HCT116 (cell line): ENCODE results near the gene ERFE. TPM values are rescaled to one million over a fixed set of nuclear protein-coding genes. Genes with fewer than 3 reads are reported as not detected.

Experiments
- ATAC-seq: fragments of 200-7000 bp; cut with Tn5 transposase; 2 replicates; pipeline ENCODE4 v1.9.1; 2020; ENCODE audit warnings: mild to moderate bottlenecking, moderate library complexity
- BruUV-seq: library from RNA; stranded (reverse); fragments of 400-500 nt; replicated peaks from 2 replicates; lab custom pipeline; 2021; lab: Mats Ljungman, UMichigan
- CTCF ChIA-PET: fragments of 300-600 bp; sonication (Branson Sonifier 250); formaldehyde crosslinking; loops from one replicate; lab custom pipeline; 2021; ENCODE audit warnings: antibody characterized with exemption; lab: Charles Lee
- POLR2A ChIA-PET: fragments of 300-600, 350-600 bp; sonication (Branson Sonifier 250); formaldehyde crosslinking; loops from one replicate; lab custom pipeline; 2021; ENCODE audit warnings: antibody characterized with exemption; lab: Charles Lee
- RAD21 ChIA-PET, 2 experiments: fragments of 300-600 bp; sonication (Branson Sonifier 250); formaldehyde crosslinking; loops; one replicate each; lab custom pipeline; 2023; ENCODE audit warnings: low total read pairs in 2 of 2; ENCODE audit not compliant: uncharacterized antibody in 2 of 2, unreplicated experiment in 2 of 2, low non-redundant PET in 1 of 2; lab: Charles Lee
- DNase-seq: peaks from one replicate; pipeline ENCODE4 v3.0.0-alpha.2; 2010; ENCODE audit warnings: low read depth, low spot score
- H2AFZ ChIP-seq: fragments of 200-600 bp; shearing (Covaris generic), sonication (generic); 2 replicates; pipeline ENCODE4 v1.6.1; 2017; ENCODE audit warnings: low read depth, mixed run types, mixed read lengths, antibody characterized with exemption, low read length; ENCODE audit not compliant: poor library complexity, severe bottlenecking
- H3K27ac ChIP-seq: 2 replicates; pipeline ENCODE4 v1.5.1; 2012; ENCODE audit warnings: low read depth, low read length
- H3K27me3 ChIP-seq: fragments of 200-600 bp; sonication (generic); 2 replicates; pipeline ENCODE4 v1.6.1; 2016; ENCODE audit warnings: mixed run types, low read length, mixed read lengths; ENCODE audit not compliant: insufficient read depth
- H3K36me3 ChIP-seq, 2 experiments: fragments of 200-500 bp in 1 of 2; fragments of 200-600 bp in 1 of 2; sonication (Bioruptor generic) in 1 of 2; sonication (generic) in 1 of 2; 2 replicates each; pipeline versions ENCODE4 v1.5.1 to v1.6.1; 2014 to 2016; ENCODE audit warnings: low read length in 2 of 2, inconsistent platforms in 1 of 2, mixed read lengths in 1 of 2, mixed run types in 1 of 2; ENCODE audit not compliant: insufficient read depth in 2 of 2, control insufficient read depth in 1 of 2
- H3K4me1 ChIP-seq, 2 experiments: fragments of 200-600 bp in 1 of 2; sonication (generic) in 1 of 2; 2 replicates each; pipeline versions ENCODE4 v1.5.1 to v1.6.1; 2012 to 2017; ENCODE audit warnings: low read length in 2 of 2, inconsistent platforms in 1 of 2, mild to moderate bottlenecking in 1 of 2, mixed read lengths in 1 of 2, mixed run types in 1 of 2, moderate library complexity in 1 of 2; ENCODE audit not compliant: insufficient read depth in 2 of 2, control insufficient read depth in 1 of 2
- H3K4me2 ChIP-seq: fragments of 200-600 bp; sonication (generic); 2 replicates; pipeline ENCODE4 v1.6.1; 2017; ENCODE audit warnings: mixed run types, low read length, mixed read lengths
- H3K4me3 ChIP-seq, 2 experiments: fragments of 200-600 bp in 1 of 2; sonication (generic) in 1 of 2; replicated peaks in 1 of 2; 2 replicates each; pipeline ENCODE4 v1.5.1; 2011 to 2016; ENCODE audit warnings: low read length in 2 of 2, control low read depth in 1 of 2, low read depth in 1 of 2, mild to moderate bottlenecking in 1 of 2, mixed read lengths in 1 of 2, mixed run types in 1 of 2
- H3K79me2 ChIP-seq: fragments of 200-600 bp; sonication (generic); 2 replicates; pipeline ENCODE4 v1.6.1; 2017; ENCODE audit warnings: mild to moderate bottlenecking, mixed run types, low read length, moderate library complexity, mixed read lengths; ENCODE audit not compliant: insufficient read depth
- H3K9ac ChIP-seq: fragments of 200-600 bp; sonication (generic); 2 replicates; pipeline ENCODE4 v1.6.1; 2016; ENCODE audit warnings: low read length, mixed read lengths
- H3K9me2 ChIP-seq: fragments of 200-600 bp; sonication (generic), shearing (Covaris generic); 2 replicates; pipeline ENCODE4 v1.6.1; 2017; ENCODE audit warnings: mixed run types, mild to moderate bottlenecking, moderate library complexity; ENCODE audit not compliant: insufficient read depth
- H3K9me3 ChIP-seq, 2 experiments: fragments of 200-500 bp in 1 of 2; fragments of 200-600 bp in 1 of 2; sonication (Bioruptor generic) in 1 of 2; sonication (generic) in 1 of 2; 2 replicates each; pipeline ENCODE4 v1.6.1; 2014 to 2017; ENCODE audit warnings: low read length in 2 of 2, mixed read lengths in 2 of 2, inconsistent platforms in 1 of 2, low read depth in 1 of 2, mild to moderate bottlenecking in 1 of 2, mixed run types in 1 of 2, moderate library complexity in 1 of 2; ENCODE audit not compliant: control insufficient read depth in 1 of 2, insufficient read depth in 1 of 2
- H4K20me1 ChIP-seq: fragments of 200-600 bp; sonication (generic), shearing (Covaris generic); 2 replicates; pipeline ENCODE4 v1.6.1; 2017; ENCODE audit warnings: mixed run types, mild to moderate bottlenecking, moderate library complexity; ENCODE audit not compliant: insufficient read depth
- EGR1 ChIP-seq: IDR thresholded peaks from 2 replicates; pipeline ENCODE4 v1.6.1; 2012; ENCODE audit warnings: low read depth
- EZH2phosphoT487 ChIP-seq: fragments of 200-600 bp; IDR thresholded peaks from 2 replicates; pipeline ENCODE4 v1.6.1; 2018; ENCODE audit warnings: antibody characterized with exemption, borderline replicate concordance
- POLR2A ChIP-seq: IDR thresholded peaks from 2 replicates; pipeline ENCODE4 v1.7.0; 2011; ENCODE audit warnings: borderline replicate concordance; ENCODE audit not compliant: insufficient read depth, insufficient read length; ENCODE audit errors: extremely low read depth
- POLR2AphosphoS5 ChIP-seq: IDR thresholded peaks from 2 replicates; pipeline ENCODE4 v1.6.1; 2011; ENCODE audit warnings: mild to moderate bottlenecking, low read depth, low read length, moderate library complexity
- RAD21 ChIP-seq: IDR thresholded peaks from 2 replicates; pipeline ENCODE4 v1.6.1; 2012; ENCODE audit warnings: low read depth, mild to moderate bottlenecking
- SRF ChIP-seq: IDR thresholded peaks from 2 replicates; pipeline ENCODE4 v1.6.1; 2012; ENCODE audit warnings: low read depth
- ZFX ChIP-seq: fragments of 450-650 bp; IDR thresholded peaks from 2 replicates; pipeline ENCODE4 v1.6.1; 2017
- intact Hi-C: fragments of 100-400 bp; cut with micrococcal nuclease; formaldehyde crosslinking; loops from 2 replicates; pipeline ENCODE4 v1.10.0; 2022
- total RNA-seq: library from RNA; stranded (reverse); gene quantifications from one replicate; pipeline ENCODE4 v1.2.1, GENCODE V29; 2021; ENCODE audit not compliant: unreplicated experiment
- TF ChIP-seq, protein P1 (sequence below): IDR thresholded peaks from 2 replicates; pipeline ENCODE4 v1.6.1; 2012; ENCODE audit warnings: low read depth
- TF ChIP-seq, protein P2 (sequence below): IDR thresholded peaks from 2 replicates; pipeline ENCODE4 v1.6.1; 2012
- TF ChIP-seq, protein P3 (sequence below), 3 experiments: fragments of 200-600 bp in 1 of 3; sonication (generic) in 1 of 3; IDR thresholded peaks in 2 of 3; conservative IDR thresholded peaks in 1 of 3; 2 replicates each; pipeline ENCODE4 v1.5.1; 2012 to 2017; ENCODE audit warnings: low read depth in 2 of 3, low read length in 2 of 3, antibody characterized with exemption in 1 of 3, borderline replicate concordance in 1 of 3, control low read depth in 1 of 3, mild to moderate bottlenecking in 1 of 3, mixed read lengths in 1 of 3, mixed run types in 1 of 3, moderate library complexity in 1 of 3; ENCODE audit not compliant: insufficient read depth in 1 of 3
- TF ChIP-seq, protein P4 (sequence below): IDR thresholded peaks from 2 replicates; pipeline ENCODE4 v1.6.1; 2012

The ERFE gene
- total RNA-seq, 1 experiment from 2014 or later: 17.3 TPM

DNA sequence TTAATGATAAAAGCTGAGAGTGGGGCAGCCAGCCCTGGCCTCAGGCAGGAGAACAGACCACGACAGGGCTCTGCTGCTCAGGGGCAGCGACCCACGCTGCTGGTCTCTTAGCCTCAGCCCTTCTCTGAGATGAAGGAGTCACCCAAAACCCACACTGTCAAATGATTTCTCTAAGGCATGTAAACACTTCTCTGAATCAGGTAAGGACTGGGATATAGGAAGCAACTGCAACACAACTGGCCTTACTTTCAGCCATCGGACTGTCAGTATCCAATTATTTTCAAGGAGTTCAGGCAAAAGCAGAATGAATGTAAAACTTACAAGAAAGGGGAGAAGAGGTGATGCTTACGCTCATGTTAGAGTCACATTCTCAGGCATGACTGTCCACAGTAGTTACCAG, 21.8 kb downstream of the ERFE start:
- Histone ChIP-seq H3K79me2 (no peaks in the 10 kb centered on the region), H3K9me2 (no peaks in the 10 kb centered on the region), H3K36me3 (peaks cover 54 to 73% of the 10 kb centered on the region in 2 experiments), H4K20me1 (no peaks in the 10 kb centered on the region; the same call in 1 of the 2 replicates), H3K4me1 (no peaks in the 10 kb centered on the region), H3K4me2 (no peak overlapping the region), H3K9me3 (no peaks in the 10 kb centered on the region), H3K27me3 (no peaks in the 10 kb centered on the region), H2AFZ (no peak overlapping the region), H3K27ac (no peak overlapping the region), H3K4me3 (no peak overlapping the region), H3K9ac (no peak overlapping the region)
- DNase-seq: no peak
- ATAC-seq: no peak
- TF ChIP-seq EZH2phosphoT487 (no peak), EGR1 (no peak), RAD21 (no peak), SRF (no peak), POLR2AphosphoS5 (no peak), POLR2A (no peak), ZFX (no peak)
- TF ChIP-seq, protein P1, sequence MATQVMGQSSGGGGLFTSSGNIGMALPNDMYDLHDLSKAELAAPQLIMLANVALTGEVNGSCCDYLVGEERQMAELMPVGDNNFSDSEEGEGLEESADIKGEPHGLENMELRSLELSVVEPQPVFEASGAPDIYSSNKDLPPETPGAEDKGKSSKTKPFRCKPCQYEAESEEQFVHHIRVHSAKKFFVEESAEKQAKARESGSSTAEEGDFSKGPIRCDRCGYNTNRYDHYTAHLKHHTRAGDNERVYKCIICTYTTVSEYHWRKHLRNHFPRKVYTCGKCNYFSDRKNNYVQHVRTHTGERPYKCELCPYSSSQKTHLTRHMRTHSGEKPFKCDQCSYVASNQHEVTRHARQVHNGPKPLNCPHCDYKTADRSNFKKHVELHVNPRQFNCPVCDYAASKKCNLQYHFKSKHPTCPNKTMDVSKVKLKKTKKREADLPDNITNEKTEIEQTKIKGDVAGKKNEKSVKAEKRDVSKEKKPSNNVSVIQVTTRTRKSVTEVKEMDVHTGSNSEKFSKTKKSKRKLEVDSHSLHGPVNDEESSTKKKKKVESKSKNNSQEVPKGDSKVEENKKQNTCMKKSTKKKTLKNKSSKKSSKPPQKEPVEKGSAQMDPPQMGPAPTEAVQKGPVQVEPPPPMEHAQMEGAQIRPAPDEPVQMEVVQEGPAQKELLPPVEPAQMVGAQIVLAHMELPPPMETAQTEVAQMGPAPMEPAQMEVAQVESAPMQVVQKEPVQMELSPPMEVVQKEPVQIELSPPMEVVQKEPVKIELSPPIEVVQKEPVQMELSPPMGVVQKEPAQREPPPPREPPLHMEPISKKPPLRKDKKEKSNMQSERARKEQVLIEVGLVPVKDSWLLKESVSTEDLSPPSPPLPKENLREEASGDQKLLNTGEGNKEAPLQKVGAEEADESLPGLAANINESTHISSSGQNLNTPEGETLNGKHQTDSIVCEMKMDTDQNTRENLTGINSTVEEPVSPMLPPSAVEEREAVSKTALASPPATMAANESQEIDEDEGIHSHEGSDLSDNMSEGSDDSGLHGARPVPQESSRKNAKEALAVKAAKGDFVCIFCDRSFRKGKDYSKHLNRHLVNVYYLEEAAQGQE: no peak
- TF ChIP-seq, protein P2, sequence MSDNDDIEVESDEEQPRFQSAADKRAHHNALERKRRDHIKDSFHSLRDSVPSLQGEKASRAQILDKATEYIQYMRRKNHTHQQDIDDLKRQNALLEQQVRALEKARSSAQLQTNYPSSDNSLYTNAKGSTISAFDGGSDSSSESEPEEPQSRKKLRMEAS: no peak
- TF ChIP-seq, protein P3, sequence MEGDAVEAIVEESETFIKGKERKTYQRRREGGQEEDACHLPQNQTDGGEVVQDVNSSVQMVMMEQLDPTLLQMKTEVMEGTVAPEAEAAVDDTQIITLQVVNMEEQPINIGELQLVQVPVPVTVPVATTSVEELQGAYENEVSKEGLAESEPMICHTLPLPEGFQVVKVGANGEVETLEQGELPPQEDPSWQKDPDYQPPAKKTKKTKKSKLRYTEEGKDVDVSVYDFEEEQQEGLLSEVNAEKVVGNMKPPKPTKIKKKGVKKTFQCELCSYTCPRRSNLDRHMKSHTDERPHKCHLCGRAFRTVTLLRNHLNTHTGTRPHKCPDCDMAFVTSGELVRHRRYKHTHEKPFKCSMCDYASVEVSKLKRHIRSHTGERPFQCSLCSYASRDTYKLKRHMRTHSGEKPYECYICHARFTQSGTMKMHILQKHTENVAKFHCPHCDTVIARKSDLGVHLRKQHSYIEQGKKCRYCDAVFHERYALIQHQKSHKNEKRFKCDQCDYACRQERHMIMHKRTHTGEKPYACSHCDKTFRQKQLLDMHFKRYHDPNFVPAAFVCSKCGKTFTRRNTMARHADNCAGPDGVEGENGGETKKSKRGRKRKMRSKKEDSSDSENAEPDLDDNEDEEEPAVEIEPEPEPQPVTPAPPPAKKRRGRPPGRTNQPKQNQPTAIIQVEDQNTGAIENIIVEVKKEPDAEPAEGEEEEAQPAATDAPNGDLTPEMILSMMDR (IDR thresholded peaks at IDR 0.05 in 2 of 3, conservative IDR thresholded peaks at IDR 0.05 in 1 of 3; ENCODE audit: borderline replicate concordance in 1 of 3, insufficient read depth in 1 of 3, low read depth in 2 of 3, low read length in 2 of 3): no peak
- TF ChIP-seq, protein P4, sequence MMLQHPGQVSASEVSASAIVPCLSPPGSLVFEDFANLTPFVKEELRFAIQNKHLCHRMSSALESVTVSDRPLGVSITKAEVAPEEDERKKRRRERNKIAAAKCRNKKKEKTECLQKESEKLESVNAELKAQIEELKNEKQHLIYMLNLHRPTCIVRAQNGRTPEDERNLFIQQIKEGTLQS: no peak
- intact Hi-C loops: no loop called here
- CTCF ChIA-PET: no interaction called here
- no TSS peak for BruUV-seq
- RAD21 ChIA-PET: no interaction called here
- POLR2A ChIA-PET: no interaction called here
